Cerebellar cortex (tissue), 1 donor: ENCODE measurements around the gene FAM200A.
"Not testable (repeated sequence)": the region's sequence is repeated elsewhere in the genome, so short reads cannot be mapped to it uniquely, and the experiment has no call there.

Experiments used
- DNase-seq: peaks from one replicate; pipeline ENCODE4 v3.0.0-alpha.2; 2015; ENCODE audit warnings: low spot score

FAM200A gene

DNA sequence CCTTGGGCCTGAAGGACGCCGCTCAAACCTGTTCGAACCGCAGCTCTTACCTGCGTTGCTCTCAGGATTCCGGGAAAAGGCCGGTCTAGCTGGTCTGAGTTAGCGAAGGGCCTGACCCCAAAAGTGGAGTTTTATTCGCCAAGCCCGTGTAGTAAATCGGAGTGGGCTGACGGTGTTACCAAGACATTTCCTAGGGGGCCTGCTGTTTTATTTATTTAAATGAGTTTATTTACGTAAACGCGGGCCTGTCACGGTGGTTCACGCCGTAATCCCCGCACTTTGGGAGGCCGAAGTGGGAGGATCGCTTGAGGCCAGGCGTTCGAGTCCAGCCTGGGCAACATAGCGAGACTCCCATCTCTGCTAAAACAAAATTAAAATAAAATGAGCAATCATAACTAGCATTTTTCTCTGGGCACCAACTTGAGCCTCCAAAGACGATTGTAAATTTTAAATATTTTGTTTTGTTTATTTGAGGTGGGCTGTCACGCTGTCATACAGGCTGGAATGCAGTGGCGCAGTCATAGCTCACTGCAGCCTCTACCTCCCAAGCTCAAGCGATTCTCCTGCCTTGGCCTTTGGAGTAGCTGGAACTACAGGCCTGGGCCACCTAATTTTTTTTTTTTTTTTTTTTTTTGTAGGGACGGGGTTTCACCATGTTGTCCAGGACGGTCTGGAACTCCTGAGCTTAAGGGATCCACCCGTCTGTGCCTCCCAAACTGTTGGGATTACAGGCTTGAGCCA lies 7.4 kb upstream of the FAM200A start:
- no peak for DNase-seq

DNA sequence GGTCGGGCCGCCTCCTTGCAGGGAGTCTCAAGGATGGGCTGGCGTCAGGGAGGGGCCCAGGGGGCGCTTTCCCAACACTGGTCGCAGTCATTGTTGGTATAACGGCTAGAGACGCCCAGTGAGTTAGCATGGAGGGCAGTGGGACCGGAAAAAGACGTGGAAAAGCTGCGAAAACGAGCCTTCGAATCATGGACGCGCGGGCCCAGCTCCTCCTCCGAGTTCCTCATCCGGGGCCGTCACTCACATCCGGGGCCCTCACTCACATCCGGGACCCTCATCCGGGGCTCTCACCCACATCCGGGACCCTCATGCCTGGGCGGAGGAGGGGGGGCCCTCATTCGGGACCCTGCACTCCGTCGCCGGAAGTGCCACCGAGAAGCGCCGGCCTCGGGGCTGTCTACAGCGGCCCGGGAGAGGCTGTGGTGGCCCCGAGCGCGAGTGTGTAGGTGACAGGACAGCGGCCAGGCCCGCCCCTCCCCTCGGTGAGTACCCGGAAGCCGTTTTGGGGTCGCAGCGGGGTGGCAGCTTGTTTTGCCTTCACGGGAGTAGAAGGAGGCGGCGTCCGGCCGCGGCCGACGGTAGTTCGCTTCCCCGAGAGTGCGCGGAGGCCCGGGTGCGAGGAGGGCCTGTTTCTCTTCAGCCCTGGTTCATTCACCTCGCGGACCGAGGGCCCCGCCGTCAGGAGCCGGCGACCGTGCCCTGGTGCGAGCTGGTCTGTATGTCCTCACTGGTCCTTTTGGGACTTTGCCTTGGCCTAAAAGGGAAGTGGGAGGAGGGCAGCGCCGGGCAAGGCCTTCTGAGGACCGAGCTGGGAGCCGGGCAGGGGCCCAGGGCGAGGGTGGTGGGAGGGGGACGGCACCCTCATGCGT lies 6.6 kb upstream of the FAM200A start, which contains the start of gene ZNF655:
Gene ZNF655, plus strand, starts transcription at position 337 of the 869 bp plus-strand sequence. CDS start 1,918 bp downstream, outside the sequence.
- peak; percentile 88 for DNase-seq

DNA sequence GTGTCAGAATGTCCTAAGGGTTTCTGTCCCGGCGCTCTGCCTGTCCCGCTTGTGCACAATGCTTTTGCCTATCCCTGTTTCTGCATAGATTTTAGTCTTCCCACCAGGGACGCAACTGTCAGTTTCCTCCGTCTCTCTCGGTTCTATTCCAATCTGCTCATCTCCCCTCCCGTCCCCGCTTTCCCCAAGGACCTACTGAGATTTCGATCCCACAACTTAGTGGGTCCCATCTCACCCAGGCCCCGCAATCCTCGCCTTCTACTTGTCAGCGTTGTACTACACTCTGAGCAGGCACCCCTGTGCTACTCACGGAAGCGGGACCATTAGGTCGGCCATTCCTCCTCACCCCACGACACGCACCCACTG lies 6.0 kb upstream of the FAM200A start:
- peak; percentile 27 for DNase-seq

DNA sequence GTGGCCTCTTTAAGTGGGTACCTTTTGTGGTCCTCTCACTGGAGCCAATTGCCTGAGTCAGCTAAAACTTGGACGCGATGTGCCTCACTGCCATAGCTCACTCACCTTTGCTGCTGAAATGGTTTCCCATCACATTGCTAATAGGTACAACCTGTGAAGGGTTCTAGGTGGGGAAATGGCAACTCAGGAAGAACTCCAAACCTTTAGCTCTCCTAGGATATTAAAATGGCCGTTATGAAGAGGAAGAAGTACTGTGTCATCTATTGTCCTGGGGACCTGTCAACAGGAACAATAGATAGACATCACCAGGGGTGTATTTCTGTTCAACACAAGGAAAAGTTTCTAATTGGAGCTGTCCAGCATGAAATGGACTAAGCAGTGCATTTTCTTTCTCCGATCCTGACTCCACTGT lies 5.3 kb upstream of the FAM200A start:
- DNase-seq, result no peak

DNA sequence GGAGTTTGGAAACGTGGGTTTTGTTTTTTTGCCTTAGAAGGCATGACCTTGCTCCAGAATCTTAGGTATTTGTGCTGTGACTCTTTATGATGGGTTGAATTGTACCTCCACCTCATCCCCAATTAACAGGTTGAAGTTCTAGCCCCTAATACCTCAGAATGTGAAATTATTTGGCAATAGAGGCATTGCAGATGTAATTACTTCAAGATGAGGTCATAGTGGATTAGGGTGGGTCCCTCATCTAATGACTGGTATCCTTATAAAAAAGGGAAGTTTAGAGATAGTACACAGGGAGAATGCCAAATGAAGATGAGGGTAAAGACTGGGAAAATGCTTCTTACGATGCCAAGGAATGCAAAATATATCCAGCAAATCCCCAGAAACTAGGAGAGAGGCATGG lies 3.0 kb upstream of the FAM200A start:
- DNase-seq, result no peak

DNA sequence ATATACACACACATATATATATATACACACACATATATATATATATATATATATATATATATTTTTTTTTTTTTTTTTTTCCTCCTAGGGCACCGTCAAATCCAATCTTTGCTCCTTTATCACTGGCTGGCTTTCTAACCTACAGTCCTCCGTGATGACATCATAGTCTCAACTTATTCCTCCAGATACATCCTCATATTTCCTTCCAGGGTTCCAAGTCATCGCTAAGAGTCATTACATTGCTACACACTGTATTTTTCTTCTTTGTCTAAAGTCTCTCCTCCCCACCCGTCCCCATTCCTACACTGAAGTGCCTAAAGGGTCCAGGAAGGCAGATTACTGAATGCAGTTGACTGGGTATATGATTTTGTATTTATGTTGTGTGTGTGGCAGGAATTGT lies 1.1 kb upstream of the FAM200A start:
- DNase-seq, result no peak

DNA sequence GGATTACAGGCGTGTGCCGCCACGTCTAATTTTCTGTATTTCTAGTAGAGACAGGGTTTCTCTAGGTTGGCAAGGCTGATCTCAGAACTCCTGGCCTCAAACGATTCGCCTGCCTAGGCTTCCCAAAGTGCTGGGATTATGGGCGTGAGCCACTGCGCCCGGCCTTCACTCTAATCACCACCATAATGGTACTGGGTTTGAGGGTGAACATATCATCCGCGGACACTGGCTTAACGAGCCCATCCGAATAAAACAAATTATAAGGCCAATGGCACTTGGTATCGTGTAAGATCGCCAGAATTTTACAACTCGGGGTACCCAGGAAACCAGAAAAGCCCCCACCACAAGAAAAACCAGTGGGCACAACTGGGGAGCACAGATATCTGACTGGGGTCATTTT lies 580 bp downstream of the FAM200A start:
- no peak for DNase-seq

DNA sequence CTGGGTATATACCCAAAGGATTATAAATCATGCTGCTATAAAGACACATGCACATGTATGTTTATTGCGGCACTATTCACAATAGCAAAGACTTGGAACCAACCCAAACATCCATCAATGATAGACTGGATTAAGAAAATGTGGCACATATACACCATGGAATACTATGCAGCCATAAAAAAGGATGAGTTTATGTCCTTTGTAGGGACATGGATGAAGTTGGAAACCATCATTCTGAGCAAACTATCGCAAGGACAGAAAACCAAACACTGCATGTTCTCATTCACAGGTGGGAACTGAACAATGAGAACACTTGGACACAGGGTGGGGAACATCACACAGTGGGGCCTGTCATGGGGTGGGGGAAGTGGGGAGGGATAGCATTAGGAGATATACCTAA lies 2.4 kb downstream of the FAM200A start:
- not testable (repeated sequence) for DNase-seq

DNA sequence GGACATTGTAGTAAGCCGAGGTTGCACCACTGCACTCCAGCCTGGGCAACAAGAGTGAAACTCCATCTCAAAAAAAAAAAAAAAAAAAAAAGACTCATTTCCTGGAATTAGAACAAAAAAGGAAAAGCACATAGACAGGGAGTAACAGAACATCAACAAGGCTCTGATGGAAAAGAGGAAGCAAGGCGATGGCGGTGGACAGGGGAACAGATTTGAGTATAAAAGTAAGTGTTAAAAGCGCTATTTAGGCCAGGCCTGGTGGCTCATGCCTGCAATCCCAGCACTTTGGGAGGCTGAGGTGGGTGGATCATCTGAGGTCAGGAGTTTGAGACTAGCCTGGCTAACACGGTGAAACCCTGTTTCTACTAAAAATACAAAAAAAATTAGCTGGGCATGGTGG lies 6.6 kb downstream of the FAM200A start:
- not testable (repeated sequence) for DNase-seq

DNA sequence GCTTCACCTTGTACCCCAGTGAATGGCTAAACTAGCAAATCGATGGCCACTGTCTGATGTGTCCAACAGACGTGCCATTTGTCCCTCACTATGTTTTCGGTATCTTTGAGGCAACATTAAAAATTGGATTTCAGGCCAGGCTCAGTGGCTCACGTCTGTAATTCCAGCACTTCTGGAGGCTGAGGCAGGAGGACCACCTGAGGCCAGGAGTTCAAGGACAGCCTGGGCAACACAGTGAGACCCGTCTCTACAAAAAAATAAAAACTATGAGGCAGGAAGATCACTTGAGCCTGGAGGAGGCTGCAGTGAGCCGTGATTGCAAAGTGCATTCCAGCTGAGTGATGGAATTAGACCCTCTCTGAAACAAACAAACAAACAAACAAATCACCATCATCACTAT lies 8.0 kb downstream of the FAM200A start:
- DNase-seq, result no peak

DNA sequence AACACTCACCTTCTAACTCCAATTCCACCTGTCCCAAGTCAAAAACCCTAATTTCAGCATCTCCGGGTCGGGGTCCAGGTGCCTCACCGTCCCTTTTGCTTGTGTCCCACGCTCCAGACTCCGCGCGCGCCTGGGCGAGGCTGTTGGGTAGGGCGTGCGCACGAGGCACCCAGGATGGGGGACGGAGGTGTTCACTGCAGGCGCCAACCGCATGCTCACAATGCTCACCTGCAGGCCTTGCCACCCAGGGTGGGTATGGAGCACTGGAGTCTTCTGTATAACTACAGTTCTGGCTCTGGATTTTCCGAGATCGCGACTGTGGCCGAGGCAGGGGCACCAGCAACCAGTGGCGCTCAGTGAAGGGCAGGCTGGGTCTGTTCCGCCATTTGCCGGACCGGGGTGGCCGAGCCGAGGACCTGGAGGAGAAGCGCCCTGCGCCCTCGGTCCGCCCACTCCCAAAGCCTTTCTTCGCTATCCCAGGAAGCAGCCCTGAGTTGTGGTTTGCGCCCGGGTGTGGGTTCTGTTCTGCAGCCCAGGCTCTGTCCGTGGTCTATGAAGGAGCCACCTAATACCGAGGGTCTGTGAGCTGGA lies 8.7 kb downstream of the FAM200A start:
- no peak for DNase-seq

DNA sequence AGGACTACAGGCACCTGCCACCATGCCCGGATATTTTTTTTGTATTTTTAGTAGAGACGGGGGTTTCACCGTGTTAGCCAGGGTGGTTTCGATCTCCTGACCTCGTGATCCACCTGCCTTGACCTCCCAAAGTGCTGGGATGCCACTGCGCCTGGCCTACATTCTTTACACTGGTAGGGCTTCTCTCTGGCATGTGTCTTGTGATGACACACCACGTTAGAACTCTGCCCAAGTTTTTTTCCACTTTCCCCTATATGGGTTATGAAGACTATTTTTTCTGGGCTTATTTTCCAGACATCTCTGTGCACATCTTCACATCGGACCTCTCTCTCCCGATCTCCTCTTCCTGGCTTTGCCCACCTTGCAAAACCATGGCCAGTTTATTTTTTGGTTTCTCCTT lies 10.7 kb downstream of the FAM200A start:
- no peak for DNase-seq

DNA sequence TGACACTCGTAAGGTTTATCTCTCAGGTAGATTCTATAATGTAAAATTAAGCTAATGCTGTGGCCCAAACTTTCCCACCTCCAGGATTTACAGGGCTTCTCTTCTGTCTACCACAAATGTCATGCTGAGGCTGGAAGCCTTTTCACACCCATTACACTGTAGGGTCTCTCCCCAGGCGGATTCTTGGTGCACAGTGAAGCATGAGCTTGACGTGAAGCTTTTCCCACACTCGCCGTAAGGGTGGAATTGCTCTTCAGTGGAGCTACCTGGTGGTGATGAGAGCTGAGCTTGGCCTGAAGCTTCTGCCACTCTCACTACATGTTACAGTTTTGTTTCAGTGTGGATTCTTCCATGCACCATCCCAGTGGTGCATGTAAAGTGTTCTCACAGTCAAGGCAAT lies 11.4 kb downstream of the FAM200A start:
- DNase-seq, result no peak

DNA sequence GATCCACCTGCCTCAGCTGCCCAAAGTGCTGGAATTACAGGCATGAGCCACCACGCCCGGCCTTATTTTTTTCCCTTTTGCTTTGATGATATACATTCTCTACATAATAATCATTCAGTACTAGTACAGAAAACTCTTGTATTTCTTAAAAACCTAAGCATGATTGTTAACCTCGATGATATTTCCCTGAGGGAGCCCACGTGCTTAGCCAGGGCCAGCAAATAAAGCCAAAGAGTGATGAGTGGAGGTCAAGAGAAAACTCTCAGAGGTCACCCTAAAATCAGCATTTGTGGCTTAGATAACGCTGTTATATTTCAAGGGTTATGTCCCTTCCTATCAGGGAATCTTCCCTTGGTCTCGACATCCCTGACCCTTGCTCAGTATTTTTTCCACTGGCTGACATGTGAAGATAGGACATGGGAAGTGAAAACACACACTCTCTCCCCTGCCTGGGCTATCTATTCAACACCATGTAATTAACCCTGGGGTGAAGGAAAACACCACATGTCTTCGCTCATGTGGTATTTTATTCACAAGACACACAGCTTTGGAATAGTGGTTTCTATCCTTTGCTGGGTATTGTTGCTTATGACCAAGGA lies 12.6 kb downstream of the FAM200A start:
- DNase-seq, result no peak

DNA sequence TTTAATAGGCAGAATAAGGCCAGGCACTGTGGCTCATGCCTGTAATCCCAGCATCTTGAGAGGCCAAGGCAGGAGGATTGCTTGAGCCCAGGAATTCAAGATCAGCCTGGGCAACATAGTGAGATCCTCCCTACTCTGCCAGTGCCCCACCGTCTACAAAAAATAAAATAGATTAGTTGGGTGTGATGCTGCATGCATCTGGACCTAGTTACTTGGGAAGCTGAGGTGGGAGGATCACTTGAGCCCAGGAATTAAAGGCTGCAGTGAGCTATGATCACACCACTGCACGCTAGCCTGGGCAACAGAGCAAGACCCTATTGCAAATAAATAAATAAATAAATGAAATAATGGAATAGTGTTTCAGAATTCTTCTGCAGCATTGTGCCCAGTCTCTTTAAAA lies 16.2 kb downstream of the FAM200A start:
- DNase-seq, result no peak

DNA sequence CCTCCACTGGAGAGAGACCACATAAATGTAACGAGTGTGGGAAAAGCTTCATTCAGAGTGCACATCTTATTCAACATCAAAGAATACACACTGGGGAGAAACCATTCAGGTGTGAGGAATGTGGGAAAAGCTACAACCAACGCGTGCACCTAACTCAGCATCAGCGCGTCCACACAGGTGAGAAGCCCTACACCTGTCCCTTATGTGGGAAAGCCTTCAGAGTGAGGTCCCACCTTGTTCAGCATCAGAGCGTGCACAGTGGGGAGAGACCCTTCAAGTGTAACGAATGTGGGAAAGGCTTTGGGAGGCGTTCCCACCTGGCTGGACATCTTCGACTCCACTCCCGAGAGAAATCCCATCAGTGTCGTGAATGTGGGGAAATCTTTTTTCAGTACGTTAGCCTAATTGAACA lies 20.6 kb downstream of the FAM200A start:
- no peak for DNase-seq

DNA sequence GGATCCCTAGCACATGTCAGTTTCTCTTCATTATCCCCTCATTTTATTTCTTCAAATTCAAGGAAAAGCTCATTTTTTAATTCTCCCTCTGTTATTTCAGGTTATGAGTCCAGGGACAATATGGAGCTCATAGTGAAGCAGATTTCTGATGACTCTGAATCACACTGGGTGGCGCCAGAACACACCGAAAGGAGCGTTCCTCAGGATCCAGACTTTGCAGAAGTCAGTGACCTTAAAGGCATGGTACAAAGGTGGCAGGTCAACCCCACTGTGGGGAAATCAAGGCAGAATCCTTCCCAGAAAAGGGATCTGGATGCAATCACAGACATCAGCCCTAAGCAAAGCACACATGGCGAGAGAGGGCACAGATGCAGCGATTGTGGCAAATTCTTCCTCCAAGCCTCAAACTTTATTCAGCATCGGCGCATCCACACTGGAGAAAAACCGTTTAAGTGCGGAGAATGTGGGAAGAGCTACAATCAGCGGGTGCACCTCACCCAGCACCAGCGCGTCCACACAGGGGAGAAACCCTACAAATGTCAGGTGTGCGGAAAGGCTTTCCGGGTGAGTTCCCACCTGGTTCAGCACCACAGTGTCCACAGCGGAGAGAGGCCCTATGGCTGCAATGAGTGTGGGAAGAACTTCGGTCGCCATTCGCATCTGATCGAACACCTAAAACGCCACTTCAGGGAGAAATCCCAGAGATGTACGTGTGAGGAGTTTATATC lies 26.0 kb downstream of the FAM200A start:
- no peak for DNase-seq

DNA sequence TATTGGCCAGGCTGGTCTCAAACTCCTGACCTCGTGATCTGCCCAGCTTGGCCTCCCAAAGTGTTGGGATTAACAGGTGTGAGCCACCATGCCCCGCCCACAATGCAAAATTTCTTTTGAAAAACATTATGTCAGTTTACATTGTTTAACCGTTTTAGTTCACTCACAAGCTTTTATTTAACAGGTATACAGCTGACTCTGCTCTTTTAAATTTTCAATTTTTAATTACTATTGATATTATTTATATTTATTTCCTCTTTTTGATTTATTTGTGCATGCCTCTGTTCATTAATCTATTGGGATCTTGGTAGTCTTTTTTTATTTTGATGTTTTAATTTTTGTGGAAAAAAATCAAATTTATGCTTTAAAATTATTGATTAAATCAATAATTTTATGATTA lies 30.5 kb downstream of the FAM200A start:
- DNase-seq, result no peak

DNA sequence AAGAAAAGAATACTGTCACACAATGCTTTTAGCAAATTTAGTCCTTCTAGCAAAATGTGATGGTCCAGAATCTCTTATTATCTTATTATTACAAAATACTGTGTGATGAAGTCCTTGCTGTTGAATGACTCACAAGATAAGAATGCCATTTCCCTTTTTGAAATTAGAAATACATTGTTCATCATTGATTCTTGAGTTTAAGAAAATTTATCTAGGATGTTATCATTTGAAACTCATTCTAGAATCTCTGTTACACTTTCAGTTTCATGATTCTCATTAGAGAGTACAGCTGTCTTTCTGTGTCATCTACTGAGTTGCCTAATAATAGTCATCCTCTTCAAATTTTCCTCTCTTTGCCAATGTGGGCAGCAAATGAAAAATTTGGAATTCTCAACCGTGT lies 37.9 kb downstream of the FAM200A start:
- no peak for DNase-seq

DNA sequence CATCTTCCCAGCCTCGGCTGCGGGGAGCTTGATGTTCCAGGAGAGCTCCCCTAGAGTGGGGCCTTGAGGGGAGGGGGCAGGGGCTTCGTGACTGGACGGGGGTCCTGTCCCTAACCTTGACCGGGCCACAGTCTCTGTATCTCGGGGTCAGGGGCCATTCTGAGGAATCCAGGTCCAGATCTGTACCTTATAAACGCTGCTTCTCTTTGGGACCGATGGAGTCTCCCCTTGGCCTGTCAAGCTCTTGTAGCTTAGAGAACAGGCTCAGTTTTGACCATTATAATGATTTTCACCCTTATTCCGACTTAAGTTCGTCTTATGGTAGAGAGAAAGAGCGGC lies 46.6 kb downstream of the FAM200A start:
- peak; percentile 14 for DNase-seq

DNA sequence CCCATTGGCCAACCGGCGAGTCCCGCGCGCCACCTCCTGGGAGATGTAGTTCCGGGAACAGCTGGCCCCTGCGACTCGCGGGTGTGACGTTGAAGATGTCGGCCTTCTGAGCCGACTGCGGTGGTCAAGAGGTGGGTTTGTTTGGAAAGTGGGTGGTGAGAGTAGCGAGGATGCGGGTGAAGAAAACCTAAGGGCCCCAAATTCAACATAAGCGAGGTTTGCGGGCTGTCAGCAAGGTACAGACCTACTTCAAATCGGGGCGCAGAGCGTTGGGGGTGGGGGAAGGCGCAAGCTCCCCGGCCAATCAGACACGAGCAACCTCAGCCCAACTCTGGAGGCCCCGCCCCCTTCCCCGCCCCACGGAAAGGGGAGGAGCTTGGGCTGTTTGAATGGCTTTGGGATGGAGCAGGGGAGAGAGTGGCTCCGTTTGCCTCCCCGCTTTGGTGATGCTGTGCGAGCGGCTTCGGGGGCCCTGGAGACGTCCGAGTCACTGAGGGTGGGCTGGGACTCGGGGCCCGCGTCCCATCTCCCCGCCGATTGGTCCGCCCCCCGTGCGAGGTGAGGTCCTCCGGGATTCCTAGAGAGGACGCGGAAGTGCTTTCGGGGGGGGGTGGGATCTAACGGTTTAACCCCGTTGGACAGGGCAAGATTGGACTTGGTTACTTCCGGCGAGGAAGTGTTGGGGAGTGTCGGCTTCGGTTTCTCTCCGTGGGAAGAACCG lies 47.2 kb downstream of the FAM200A start, which contains the start of gene ZKSCAN5:
Gene ZKSCAN5, plus strand, starts transcription at position 60 of the 721 bp plus-strand sequence. CDS start 1,383 bp downstream, outside the sequence.
- peak; percentile 98 for DNase-seq
